PC-9 (cell line): ENCODE data around the gene DHX36. TPM values are rescaled to one million over a fixed set of nuclear protein-coding genes. Genes with fewer than 3 reads are reported as not detected.

Experiments used
- BruUV-seq: library from RNA; stranded (reverse); fragments of 400-500 nt; replicated peaks from 2 replicates; lab custom pipeline; 2021; lab: Mats Ljungman, UMichigan
- CTCF ChIA-PET: fragments of 300-600 bp; sonication (Branson Sonifier 250); formaldehyde crosslinking; loops from one replicate; lab custom pipeline; 2022; ENCODE audit warnings: antibody characterized with exemption; lab: Charles Lee
- POLR2A ChIA-PET: fragments of 300-600 bp; sonication (Branson Sonifier 250); formaldehyde crosslinking; loops from one replicate; lab custom pipeline; 2022; ENCODE audit warnings: antibody characterized with exemption; ENCODE audit not compliant: unreplicated experiment; lab: Charles Lee
- DNase-seq, 2 experiments: peaks; one replicate each; pipeline versions ENCODE4 v3.0.0 to v3.0.0-alpha.2; 2015 to 2022; ENCODE audit warnings: mixed read lengths in 1 of 2
- H2AFZ ChIP-seq: fragments of 200-600 bp; sonication (generic); 2 replicates; pipeline ENCODE4 v1.8.1; 2017; ENCODE audit warnings: antibody characterized with exemption
- H3F3A ChIP-seq: fragments of 200-600 bp; sonication (generic); 2 replicates; pipeline ENCODE4 v1.8.1; 2017; ENCODE audit warnings: antibody characterized with exemption, mild to moderate bottlenecking, low read depth; ENCODE audit not compliant: insufficient read depth
- H3K27ac ChIP-seq: fragments of 200-600 bp; sonication (generic); 2 replicates; pipeline ENCODE4 v1.6.1; 2016; ENCODE audit warnings: mixed run types
- H3K27me3 ChIP-seq: fragments of 200-600 bp; sonication (generic); 2 replicates; pipeline ENCODE4 v1.6.1; 2016; ENCODE audit warnings: low read depth, mixed run types; ENCODE audit not compliant: insufficient read depth
- H3K36me3 ChIP-seq: fragments of 200-600 bp; sonication (generic); 2 replicates; pipeline ENCODE4 v1.6.1; 2016; ENCODE audit warnings: low read depth, mixed run types
- H3K4me1 ChIP-seq: fragments of 200-600 bp; sonication (generic); replicated peaks from 2 replicates; pipeline ENCODE4 v1.6.1; 2016; ENCODE audit warnings: mixed run types; ENCODE audit not compliant: insufficient read depth
- H3K4me2 ChIP-seq: fragments of 200-600 bp; sonication (generic); 2 replicates; pipeline ENCODE4 v1.6.1; 2017; ENCODE audit warnings: mixed run types
- H3K4me3 ChIP-seq: fragments of 200-600 bp; sonication (generic); 2 replicates; pipeline ENCODE4 v1.6.1; 2016; ENCODE audit warnings: mixed run types
- H3K79me2 ChIP-seq: fragments of 200-600 bp; sonication (generic); 2 replicates; pipeline ENCODE4 v1.6.1; 2017; ENCODE audit warnings: low read depth, mixed run types
- H3K9me2 ChIP-seq: fragments of 200-600 bp; sonication (generic); 2 replicates; pipeline ENCODE4 v1.8.1; 2017; ENCODE audit warnings: mild to moderate bottlenecking; ENCODE audit not compliant: insufficient read depth
- H3K9me3 ChIP-seq: fragments of 200-600 bp; sonication (generic); 2 replicates; pipeline ENCODE4 v1.8.1; 2016; ENCODE audit warnings: low read depth; ENCODE audit not compliant: insufficient read depth
- H4K20me1 ChIP-seq: fragments of 200-600 bp; sonication (generic); 2 replicates; pipeline ENCODE4 v1.8.1; 2017; ENCODE audit not compliant: insufficient read depth
- EZH2 ChIP-seq: fragments of 200-600 bp; sonication (generic); IDR thresholded peaks from 2 replicates; pipeline ENCODE4 v1.8.0; 2017; ENCODE audit warnings: antibody characterized with exemption, low read depth
- intact Hi-C: fragments of 100-400 bp; cut with micrococcal nuclease; formaldehyde crosslinking; loops from one replicate; pipeline ENCODE4 v1.10.0; 2022; ENCODE audit not compliant: unreplicated experiment
- total RNA-seq: library from RNA; stranded (reverse); gene quantifications from 2 replicates; pipeline ENCODE4 v1.2.3, GENCODE V29; 2021
- TF ChIP-seq, protein P1 (sequence below): fragments of 200-600 bp; sonication (generic); conservative IDR thresholded peaks from 2 replicates; pipeline ENCODE4 v1.6.1; 2017; ENCODE audit warnings: mixed run types, antibody characterized with exemption, mild to moderate bottlenecking, moderate library complexity

Gene DHX36
- total RNA-seq, 1 experiment from 2014 or later = 64.2 TPM

DNA sequence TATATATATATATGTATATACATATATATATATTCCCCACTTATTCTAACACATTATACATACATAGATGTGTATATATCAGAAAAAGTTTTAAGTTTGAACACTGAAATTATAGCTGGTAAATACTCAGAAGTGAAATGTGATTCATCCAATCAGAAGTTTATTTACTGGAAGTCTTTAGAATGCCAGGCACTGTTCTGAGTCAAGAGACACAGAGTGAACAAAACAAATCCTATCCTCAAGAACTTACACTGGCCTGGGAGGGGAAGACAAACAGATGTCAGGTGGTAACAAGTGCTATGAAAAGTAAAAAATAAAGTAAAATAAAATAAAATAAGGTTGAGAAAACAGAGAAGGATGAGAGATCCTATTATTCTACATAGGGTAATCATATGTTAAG is 13.4 kb downstream of the DHX36 start:
- Histone ChIP-seq H3K9me3 (no peaks in the 10 kb centered on the region), H3K4me3 (no peak overlapping the region), H2AFZ (no peak overlapping the region), H3K4me1 (no peaks in the 10 kb centered on the region), H3K27ac (no peak overlapping the region), H3K36me3 (peaks cover 46% of the 10 kb centered on the region), H3K4me2 (no peak overlapping the region), H3K27me3 (no peaks in the 10 kb centered on the region), H3K79me2 (0 out of 2 replicates have a peak, but pooled peaks cover 3% of the 10 kb centered on the region), H4K20me1 (no peaks in the 10 kb centered on the region; the same call in 1 of the 2 replicates), H3K9me2 (no peaks in the 10 kb centered on the region), H3F3A (no peaks in the 10 kb centered on the region; the same call in 1 of the 2 replicates)
- no TSS peak for BruUV-seq
- no peak for DNase-seq
- TF ChIP-seq, protein P1, sequence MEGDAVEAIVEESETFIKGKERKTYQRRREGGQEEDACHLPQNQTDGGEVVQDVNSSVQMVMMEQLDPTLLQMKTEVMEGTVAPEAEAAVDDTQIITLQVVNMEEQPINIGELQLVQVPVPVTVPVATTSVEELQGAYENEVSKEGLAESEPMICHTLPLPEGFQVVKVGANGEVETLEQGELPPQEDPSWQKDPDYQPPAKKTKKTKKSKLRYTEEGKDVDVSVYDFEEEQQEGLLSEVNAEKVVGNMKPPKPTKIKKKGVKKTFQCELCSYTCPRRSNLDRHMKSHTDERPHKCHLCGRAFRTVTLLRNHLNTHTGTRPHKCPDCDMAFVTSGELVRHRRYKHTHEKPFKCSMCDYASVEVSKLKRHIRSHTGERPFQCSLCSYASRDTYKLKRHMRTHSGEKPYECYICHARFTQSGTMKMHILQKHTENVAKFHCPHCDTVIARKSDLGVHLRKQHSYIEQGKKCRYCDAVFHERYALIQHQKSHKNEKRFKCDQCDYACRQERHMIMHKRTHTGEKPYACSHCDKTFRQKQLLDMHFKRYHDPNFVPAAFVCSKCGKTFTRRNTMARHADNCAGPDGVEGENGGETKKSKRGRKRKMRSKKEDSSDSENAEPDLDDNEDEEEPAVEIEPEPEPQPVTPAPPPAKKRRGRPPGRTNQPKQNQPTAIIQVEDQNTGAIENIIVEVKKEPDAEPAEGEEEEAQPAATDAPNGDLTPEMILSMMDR = no peak
- no peak for TF ChIP-seq EZH2
- intact Hi-C loops = no loop called here
- POLR2A ChIA-PET = no interaction called here
- CTCF ChIA-PET = interaction anchor here (0.6 kb wide), 1 partner anchor 280 kb away, joined by 3 read pairs; no protein-coding TSS in a partner anchor

DNA sequence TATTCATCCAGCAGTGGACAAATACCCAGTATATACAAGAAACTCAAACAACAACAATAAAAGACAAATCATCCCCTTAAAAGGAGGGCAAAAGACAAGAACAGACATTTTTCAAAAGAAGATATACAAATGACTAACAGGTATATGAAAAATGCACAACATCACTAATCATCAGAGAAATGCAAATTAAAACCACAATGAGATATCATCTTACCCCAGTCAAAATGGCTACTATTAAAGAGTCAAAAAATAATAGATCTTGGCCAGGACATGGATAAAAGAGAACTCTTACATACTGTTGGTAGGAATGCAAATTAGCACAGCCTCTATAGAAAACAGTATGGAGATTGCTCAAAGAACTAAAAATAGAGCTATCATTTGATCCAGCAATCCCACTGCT is 16.9 kb downstream of the DHX36 start:
- intact Hi-C loops = no loop called here
- Histone ChIP-seq H3K4me2 (no peak overlapping the region), H3K9me3 (no peaks in the 10 kb centered on the region), H3K4me3 (no peak overlapping the region), H3K9me2 (no peaks in the 10 kb centered on the region), H3K79me2 (no peaks in the 10 kb centered on the region), H2AFZ (no peak overlapping the region), H3K36me3 (peaks cover 56% of the 10 kb centered on the region), H3K27me3 (no peaks in the 10 kb centered on the region), H3K27ac (no peak overlapping the region), H3F3A (no peaks in the 10 kb centered on the region), H3K4me1 (no peaks in the 10 kb centered on the region), H4K20me1 (no peaks in the 10 kb centered on the region; the same call in none of the 2 replicates)
- no TSS peak for BruUV-seq
- no peak for TF ChIP-seq EZH2
- TF ChIP-seq, protein P1 = no peak
- no peak for DNase-seq
- ChIA-PET POLR2A (no interaction called here), CTCF (no interaction called here)

DNA sequence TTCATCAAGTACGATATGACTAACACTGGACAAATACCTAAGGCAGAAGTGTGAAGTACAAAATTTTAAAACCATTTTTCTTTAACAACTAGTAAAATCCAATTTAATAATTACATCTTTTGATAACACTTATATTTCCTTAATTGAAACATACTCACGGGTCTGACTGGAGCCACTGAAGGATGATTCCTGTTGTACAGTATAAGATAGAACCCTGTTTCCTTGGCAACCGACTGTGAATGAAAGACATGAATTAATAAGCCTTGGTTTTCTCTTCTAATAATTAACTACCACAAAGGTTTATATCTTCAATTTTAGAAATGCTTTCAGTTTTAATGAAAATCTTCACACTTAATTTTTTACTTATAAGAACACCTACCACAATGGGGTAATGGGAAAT is 19.4 kb downstream of the DHX36 start:
- intact Hi-C loops = no loop called here
- no peak for DNase-seq
- no peak overlapping the region for H3K4me3 ChIP-seq
- BruUV-seq = no TSS peak
- no peaks in the 10 kb centered on the region for H3K79me2 ChIP-seq
- H2AFZ ChIP-seq = no peak overlapping the region
- no peaks in the 10 kb centered on the region for H3K9me2 ChIP-seq
- H3K27ac ChIP-seq = no peak overlapping the region
- no peaks in the 10 kb centered on the region for H3F3A ChIP-seq
- TF ChIP-seq, protein P1 = no peak
- no peak for TF ChIP-seq EZH2
- H3K4me2 ChIP-seq = no peak overlapping the region
- ChIA-PET POLR2A (no interaction called here), CTCF (no interaction called here)
- peaks cover 65% of the 10 kb centered on the region for H3K36me3 ChIP-seq
- H3K9me3 ChIP-seq = no peaks in the 10 kb centered on the region
- no peaks in the 10 kb centered on the region for H3K27me3 ChIP-seq
- H4K20me1 ChIP-seq = no peaks in the 10 kb centered on the region; the same call in 1 of the 2 replicates
- H3K4me1 ChIP-seq = no peaks in the 10 kb centered on the region
